ENCODE measurements around the gene TSNAX. TPM values are rescaled to one million over a fixed set of nuclear protein-coding genes. Genes with fewer than 3 reads are reported as not detected.

The TSNAX gene
- total RNA-seq, 1 experiment from 2014 or later = 47.1 TPM

- Histone ChIP-seq H3K27me3 (ENCODE audit: insufficient read depth, low read length) (no peaks in the 10 kb centered on the region), H3K4me2 (ENCODE audit: low read length) (no peak overlapping the region), H3K9me3 (ENCODE audit: control insufficient read depth in 1 of 2, insufficient read depth in 1 of 2, low read depth in 1 of 2, low read length in 2 of 2) (no peaks in the 10 kb centered on the region), H4K20me1 (ENCODE audit: insufficient read depth) (no peaks in the 10 kb centered on the region), H2AFZ (ENCODE audit: low read depth, low read length, poor library complexity, severe bottlenecking) (no peak overlapping the region), H3K36me3 (ENCODE audit: control insufficient read depth in 1 of 2, insufficient read depth in 2 of 2, low read length in 2 of 2) (no peaks in the 10 kb centered on the region; a peak in 1 of 4 replicates), H3K9me2 (ENCODE audit: insufficient read depth) (no peaks in the 10 kb centered on the region), H3K27ac (ENCODE audit: low read depth, low read length) (no peak overlapping the region), H3K4me3 (replicated peaks in 1 of 2; ENCODE audit: low read depth in 1 of 2, low read length in 2 of 2) (no peak overlapping the region), H3K9ac (ENCODE audit: low read length) (no peak overlapping the region), H3K79me2 (ENCODE audit: insufficient read depth, low read length) (no peaks in the 10 kb centered on the region), H3K4me1 (ENCODE audit: control insufficient read depth in 1 of 2, insufficient read depth in 2 of 2, low read length in 2 of 2) (peaks cover 0 to 1% of the 10 kb centered on the region in 2 experiments; a peak in 1 of 4 replicates)
- POLR2A ChIA-PET = no interaction called here
- BruUV-seq (replicated peaks) = no TSS peak
- CTCF ChIA-PET = no interaction called here
- RAD21 ChIA-PET (ENCODE audit: low non-redundant PET in 1 of 2, low total read pairs in 2 of 2, uncharacterized antibody in 2 of 2, unreplicated experiment in 2 of 2) = no interaction called here
- TF ChIP-seq ZFX (IDR thresholded peaks at IDR 0.05) = no peak
- TF ChIP-seq SP1 (IDR thresholded peaks at IDR 0.05; ENCODE audit: low read depth) = no peak
- no peak for TF ChIP-seq POLR2A (IDR thresholded peaks at IDR 0.05; ENCODE audit: borderline replicate concordance, extremely low read depth, insufficient read depth, insufficient read length)
- TF ChIP-seq ZNF274 (IDR thresholded peaks at IDR 0.05; ENCODE audit: low read depth, low read length) = no peak
- TF ChIP-seq ATF3 (IDR thresholded peaks at IDR 0.05) = no peak
- TF ChIP-seq FOSL1 (IDR thresholded peaks at IDR 0.05; ENCODE audit: low read depth) = no peak
- no peak for TF ChIP-seq JUND (IDR thresholded peaks at IDR 0.05)
- TF ChIP-seq EGR1 (IDR thresholded peaks at IDR 0.05; ENCODE audit: low read depth) = no peak
- no peak for TF ChIP-seq SRF (IDR thresholded peaks at IDR 0.05; ENCODE audit: low read depth)
- no peak for TF ChIP-seq SIN3A (IDR thresholded peaks at IDR 0.05; ENCODE audit: low read depth)
- TF ChIP-seq REST (IDR thresholded peaks at IDR 0.05; ENCODE audit: low read depth) = no peak
- no peak for TF ChIP-seq ZBTB33 (IDR thresholded peaks at IDR 0.05; ENCODE audit: extremely low read depth, insufficient replicate concordance, low read length)
- no peak for TF ChIP-seq POLR2AphosphoS5 (IDR thresholded peaks at IDR 0.05; ENCODE audit: low read depth, low read length)
- TF ChIP-seq, protein P1, sequence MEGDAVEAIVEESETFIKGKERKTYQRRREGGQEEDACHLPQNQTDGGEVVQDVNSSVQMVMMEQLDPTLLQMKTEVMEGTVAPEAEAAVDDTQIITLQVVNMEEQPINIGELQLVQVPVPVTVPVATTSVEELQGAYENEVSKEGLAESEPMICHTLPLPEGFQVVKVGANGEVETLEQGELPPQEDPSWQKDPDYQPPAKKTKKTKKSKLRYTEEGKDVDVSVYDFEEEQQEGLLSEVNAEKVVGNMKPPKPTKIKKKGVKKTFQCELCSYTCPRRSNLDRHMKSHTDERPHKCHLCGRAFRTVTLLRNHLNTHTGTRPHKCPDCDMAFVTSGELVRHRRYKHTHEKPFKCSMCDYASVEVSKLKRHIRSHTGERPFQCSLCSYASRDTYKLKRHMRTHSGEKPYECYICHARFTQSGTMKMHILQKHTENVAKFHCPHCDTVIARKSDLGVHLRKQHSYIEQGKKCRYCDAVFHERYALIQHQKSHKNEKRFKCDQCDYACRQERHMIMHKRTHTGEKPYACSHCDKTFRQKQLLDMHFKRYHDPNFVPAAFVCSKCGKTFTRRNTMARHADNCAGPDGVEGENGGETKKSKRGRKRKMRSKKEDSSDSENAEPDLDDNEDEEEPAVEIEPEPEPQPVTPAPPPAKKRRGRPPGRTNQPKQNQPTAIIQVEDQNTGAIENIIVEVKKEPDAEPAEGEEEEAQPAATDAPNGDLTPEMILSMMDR (IDR thresholded peaks at IDR 0.05 in 2 of 3, conservative IDR thresholded peaks at IDR 0.05 in 1 of 3; ENCODE audit: borderline replicate concordance in 1 of 3, insufficient read depth in 1 of 3, low read depth in 2 of 3, low read length in 2 of 3) = no peak
- TF ChIP-seq YY1 (IDR thresholded peaks at IDR 0.05; ENCODE audit: extremely low read depth, insufficient replicate concordance, low read depth, low read length) = no peak
- no peak for TF ChIP-seq TCF7L2 (IDR thresholded peaks at IDR 0.05; ENCODE audit: borderline replicate concordance, extremely low read depth, insufficient read depth, insufficient read length)
- ATAC-seq (no peak), DNase-seq (ENCODE audit: low read depth, low spot score) (no peak)
- intact Hi-C loops (cut with micrococcal nuclease) = no loop called here
These were observed 6.4 kb upstream of the TSNAX start for GRCh38 chr1:231522038-231522437.
